HEK293 (cell line): Measurements from ENCODE around the gene C3orf20.
"Not testable (repeated sequence)": the region's sequence is repeated elsewhere in the genome, so short reads cannot be mapped to it uniquely, and the experiment has no call there.

Experiments used
- CTCF ChIA-PET: fragments of 350-600 bp; formaldehyde crosslinking; extraction: SDS; loops from one replicate; lab custom pipeline; 2021; ENCODE audit warnings: antibody characterized with exemption; lab: Yijun Ruan, JAX
- POLR2A ChIA-PET: fragments of 300-600 bp; formaldehyde crosslinking; extraction: SDS; loops from one replicate; lab custom pipeline; 2020; ENCODE audit warnings: antibody characterized with exemption, inconsistent platforms; lab: Yijun Ruan, JAX
- H3K27ac ChIP-seq: fragments of 200-500 bp; sonication (Bioruptor generic); 2 replicates; pipeline ENCODE4 v1.5.1; 2014; ENCODE audit warnings: low read depth, low read length, control low read depth, inconsistent platforms; ENCODE audit errors: extremely low read depth
- H3K36me3 ChIP-seq, 2 experiments: fragments of 200-500 bp in 1 of 2; sonication (Bioruptor generic) in 1 of 2; 1 replicate in 1 of 2; 2 replicates in 1 of 2; pipeline ENCODE4 v1.5.1; 2014 to 2017; ENCODE audit warnings: inconsistent platforms in 2 of 2, low read length in 2 of 2; ENCODE audit not compliant: control insufficient read depth in 2 of 2, insufficient read depth in 1 of 2
- H3K4me1 ChIP-seq: fragments of 200-500 bp; sonication (Bioruptor generic); 2 replicates; pipeline ENCODE4 v1.5.1; 2014; ENCODE audit warnings: mild to moderate bottlenecking, low read length, inconsistent platforms; ENCODE audit not compliant: control insufficient read depth, insufficient read depth
- H3K4me3 ChIP-seq: 2 replicates; pipeline ENCODE4 v1.5.1; 2011; ENCODE audit warnings: low read depth, mild to moderate bottlenecking, control low read depth, low read length, moderate library complexity
- H3K9me3 ChIP-seq: fragments of 200-500 bp; sonication (Bioruptor generic); 2 replicates; pipeline ENCODE4 v1.5.1; 2014; ENCODE audit warnings: low read depth, low read length, inconsistent platforms; ENCODE audit not compliant: control insufficient read depth, insufficient read depth
- HOXD13 ChIP-seq: sonication (generic); formaldehyde crosslinking; IDR thresholded peaks from 2 replicates; pipeline ENCODE4 v1.8.0; 2022; ENCODE audit warnings: missing genetic modification reagents, borderline replicate concordance
- KLF10 ChIP-seq: fragments of 450-650 bp; IDR thresholded peaks from 2 replicates; pipeline ENCODE4 v1.5.1; 2018; ENCODE audit warnings: missing biosample characterization, mild to moderate bottlenecking, missing genetic modification characterization
- KLF16 ChIP-seq: fragments of 450-650 bp; formaldehyde crosslinking; IDR thresholded peaks from 2 replicates; pipeline ENCODE4 v1.5.1; 2017; ENCODE audit warnings: missing biosample characterization, missing genetic modification characterization
- PRDM4 ChIP-seq: fragments of 450-650 bp; formaldehyde crosslinking; IDR thresholded peaks from 2 replicates; pipeline ENCODE4 v1.5.1; 2017; ENCODE audit warnings: missing biosample characterization, missing genetic modification characterization
- SCRT1 ChIP-seq: fragments of 450-650 bp; formaldehyde crosslinking; IDR thresholded peaks from 2 replicates; pipeline ENCODE4 v1.5.1; 2016; ENCODE audit warnings: missing biosample characterization, missing genetic modification characterization, borderline replicate concordance
- SP3 ChIP-seq: fragments of 450-650 bp; formaldehyde crosslinking; IDR thresholded peaks from 2 replicates; pipeline ENCODE4 v1.5.1; 2016; ENCODE audit warnings: missing biosample characterization, missing genetic modification characterization
- TRIM28 ChIP-seq: IDR thresholded peaks from 2 replicates; pipeline ENCODE4 v1.6.1; 2011; ENCODE audit warnings: low read length, control low read depth, borderline replicate concordance
- ZBTB7A ChIP-seq: fragments of 450-650 bp; formaldehyde crosslinking; IDR thresholded peaks from 2 replicates; pipeline ENCODE4 v1.5.1; 2016; ENCODE audit warnings: low read depth, missing biosample characterization, missing genetic modification characterization
- ZNF121 ChIP-seq: fragments of 450-650 bp; formaldehyde crosslinking; IDR thresholded peaks from 2 replicates; pipeline ENCODE4 v1.5.1; 2016; ENCODE audit warnings: missing biosample characterization, missing genetic modification characterization
- ZNF16 ChIP-seq: fragments of 450-650 bp; formaldehyde crosslinking; IDR thresholded peaks from 2 replicates; pipeline ENCODE4 v1.5.1; 2016; ENCODE audit warnings: low read depth, missing biosample characterization, missing genetic modification characterization
- ZNF2 ChIP-seq: fragments of 450-650 bp; formaldehyde crosslinking; IDR thresholded peaks from 2 replicates; pipeline ENCODE4 v1.5.1; 2016; ENCODE audit warnings: missing biosample characterization, missing genetic modification characterization
- ZNF214 ChIP-seq: fragments of 450-650 bp; formaldehyde crosslinking; IDR thresholded peaks from 2 replicates; pipeline ENCODE4 v1.5.1; 2017; ENCODE audit warnings: missing biosample characterization, mild to moderate bottlenecking, missing genetic modification characterization, borderline replicate concordance
- ZNF362 ChIP-seq: fragments of 450-650 bp; formaldehyde crosslinking; IDR thresholded peaks from 2 replicates; pipeline ENCODE4 v1.5.1; 2016; ENCODE audit warnings: missing biosample characterization, missing genetic modification characterization
- ZNF391 ChIP-seq: fragments of 450-650 bp; formaldehyde crosslinking; IDR thresholded peaks from 2 replicates; pipeline ENCODE4 v1.5.1; 2016; ENCODE audit warnings: low read depth, missing biosample characterization, missing genetic modification characterization, borderline replicate concordance
- ZNF398 ChIP-seq: fragments of 450-650 bp; formaldehyde crosslinking; IDR thresholded peaks from 2 replicates; pipeline ENCODE4 v1.5.1; 2017; ENCODE audit warnings: missing biosample characterization, missing genetic modification characterization
- ZNF501 ChIP-seq: fragments of 450-650 bp; formaldehyde crosslinking; IDR thresholded peaks from 2 replicates; pipeline ENCODE4 v1.5.1; 2016; ENCODE audit warnings: missing biosample characterization, missing genetic modification characterization
- ZNF514 ChIP-seq: fragments of 450-650 bp; formaldehyde crosslinking; IDR thresholded peaks from 2 replicates; pipeline ENCODE4 v1.5.1; 2016; ENCODE audit warnings: missing biosample characterization, missing genetic modification characterization
- ZNF548 ChIP-seq: fragments of 450-650 bp; formaldehyde crosslinking; IDR thresholded peaks from 2 replicates; pipeline ENCODE4 v1.5.1; 2016; ENCODE audit warnings: missing biosample characterization, missing genetic modification characterization
- ZNF549 ChIP-seq: fragments of 450-650 bp; IDR thresholded peaks from 2 replicates; pipeline ENCODE4 v1.5.1; 2018; ENCODE audit warnings: missing biosample characterization, missing genetic modification characterization, mild to moderate bottlenecking, inconsistent platforms, moderate library complexity
- ZNF596 ChIP-seq: fragments of 450-650 bp; IDR thresholded peaks from 2 replicates; pipeline ENCODE4 v1.5.0; 2018; ENCODE audit warnings: missing biosample characterization, mild to moderate bottlenecking, missing genetic modification characterization, moderate library complexity
- ZNF600 ChIP-seq: fragments of 450-650 bp; formaldehyde crosslinking; IDR thresholded peaks from 2 replicates; pipeline ENCODE4 v1.5.1; 2016; ENCODE audit warnings: missing biosample characterization, missing genetic modification characterization
- ZNF621 ChIP-seq: fragments of 450-650 bp; formaldehyde crosslinking; IDR thresholded peaks from 2 replicates; pipeline ENCODE4 v1.5.1; 2017; ENCODE audit warnings: missing biosample characterization, missing genetic modification characterization
- ZNF645 ChIP-seq: fragments of 450-650 bp; formaldehyde crosslinking; IDR thresholded peaks from 2 replicates; pipeline ENCODE4; 2016; ENCODE audit warnings: missing biosample characterization, missing genetic modification characterization
- ZNF670 ChIP-seq: fragments of 450-650 bp; formaldehyde crosslinking; IDR thresholded peaks from 2 replicates; pipeline ENCODE4 v1.5.1; 2016; ENCODE audit warnings: missing biosample characterization, missing genetic modification characterization, low read depth
- ZNF776 ChIP-seq: fragments of 450-650 bp; formaldehyde crosslinking; IDR thresholded peaks from 2 replicates; pipeline ENCODE4 v1.5.0; 2017; ENCODE audit warnings: missing biosample characterization, missing genetic modification characterization, borderline replicate concordance
- ZNF777 ChIP-seq: fragments of 450-650 bp; formaldehyde crosslinking; IDR thresholded peaks from 2 replicates; pipeline ENCODE4 v1.5.1; 2017; ENCODE audit warnings: missing biosample characterization, missing genetic modification characterization, borderline replicate concordance
- ZNF837 ChIP-seq: fragments of 450-650 bp; formaldehyde crosslinking; IDR thresholded peaks from 2 replicates; pipeline ENCODE4 v1.5.1; 2016; ENCODE audit warnings: missing biosample characterization, missing genetic modification characterization
- ZNF843 ChIP-seq: fragments of 450-650 bp; formaldehyde crosslinking; IDR thresholded peaks from 2 replicates; pipeline ENCODE4 v1.5.1; 2016; ENCODE audit warnings: missing biosample characterization, missing genetic modification characterization
- TF ChIP-seq, protein P1 (sequence below): fragments of 450-650 bp; formaldehyde crosslinking; IDR thresholded peaks from 2 replicates; pipeline ENCODE4 v1.5.1; 2016; ENCODE audit warnings: missing biosample characterization, missing genetic modification characterization

Gene C3orf20

DNA sequence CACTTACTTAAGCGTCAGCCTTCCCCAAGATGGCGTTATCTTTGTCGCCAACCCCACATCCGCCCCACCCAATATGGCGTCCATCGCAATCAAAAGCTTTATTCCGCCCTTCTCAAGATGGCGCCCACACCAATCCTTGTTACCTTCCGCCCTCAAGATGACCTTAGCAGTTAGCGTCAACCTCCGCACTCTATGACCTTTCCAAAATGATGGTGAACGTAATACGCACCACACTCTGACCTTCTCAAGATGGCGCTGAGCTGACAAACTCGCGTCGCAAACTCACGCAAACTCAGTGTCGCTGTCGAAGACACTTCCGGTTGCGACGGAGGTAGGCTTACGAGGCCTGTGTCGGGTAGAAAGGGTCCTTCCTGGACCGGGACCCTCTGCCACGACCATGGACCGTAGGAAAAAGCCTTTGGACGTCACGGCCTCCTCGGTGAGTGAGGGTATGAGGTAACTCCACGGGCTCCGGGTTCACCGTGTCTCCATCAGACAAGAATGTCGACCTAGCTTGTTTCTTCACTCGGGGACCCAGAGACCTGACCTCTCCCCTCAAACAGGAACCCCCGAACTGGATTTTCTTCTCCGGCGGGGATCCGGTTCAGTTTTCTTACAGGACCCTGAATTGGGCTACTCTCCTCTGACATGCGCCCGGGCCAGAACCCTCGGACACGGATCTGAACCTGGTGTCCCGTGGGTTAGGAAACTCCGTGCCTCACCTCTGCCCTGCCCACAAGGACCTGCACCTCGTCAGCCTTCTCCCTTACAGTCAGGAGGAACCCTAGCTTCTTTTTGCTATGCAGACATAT lies 23.3 kb upstream of the C3orf20 start, which contains the start of gene CCDC174 (continued):
- peak; percentile 77 for TF ChIP-seq ZNF843 (tag by site-specific recombination)
- no peak for TF ChIP-seq ZNF645 (tag by site-specific recombination)
- no peak for TF ChIP-seq ZNF776 (tag by site-specific recombination)
- TF ChIP-seq ZNF501 (tag by site-specific recombination) = peak; percentile 91
- no peak for TF ChIP-seq ZNF596 (tag by site-specific recombination)
- no peak for TF ChIP-seq ZNF837
- TF ChIP-seq PRDM4 (tag by site-specific recombination) = peak; percentile 49; the same call in 1 of the 2 replicates
- no peak for TF ChIP-seq ZNF549 (tag by site-specific recombination)
- TF ChIP-seq ZNF362 (tag by site-specific recombination) = no peak
- TF ChIP-seq TRIM28 = peak; percentile 87; the same call in 1 of the 2 replicates
- peak; percentile 81; the same call in 1 of the 2 replicates for TF ChIP-seq ZNF391 (tag by site-specific recombination)
- no peak for TF ChIP-seq ZNF214 (tag by site-specific recombination)
- 0 out of 2 replicates have a peak, but pooled peaks have one; percentile 73 for TF ChIP-seq ZBTB7A (tag by site-specific recombination)
- no peak for TF ChIP-seq SCRT1 (tag by site-specific recombination)
- peak; percentile 96 for TF ChIP-seq SP3 (tag by site-specific recombination)
- 0 out of 2 replicates have a peak, but pooled peaks have one; percentile 27 for TF ChIP-seq KLF16 (tag by site-specific recombination)
- TF ChIP-seq ZNF621 (tag by site-specific recombination) = no peak
- TF ChIP-seq ZNF514 (tag by site-specific recombination) = no peak
- no peak for TF ChIP-seq ZNF670 (tag by site-specific recombination)
- TF ChIP-seq ZNF121 (tag by site-specific recombination) = no peak
- no peak for TF ChIP-seq KLF10 (tag by site-specific recombination)
- no peak for TF ChIP-seq ZNF16 (tag by site-specific recombination)
- no peak for TF ChIP-seq HOXD13 (CRISPR knock-in tag)
- TF ChIP-seq ZNF548 (tag by site-specific recombination) = no peak
- peak; percentile 87 for TF ChIP-seq ZNF2 (tag by site-specific recombination)
- no peak for TF ChIP-seq ZNF777 (tag by site-specific recombination)
- TF ChIP-seq ZNF600 (tag by site-specific recombination) = no peak; the same call in 1 of the 2 replicates
- TF ChIP-seq ZNF398 (tag by site-specific recombination) = no peak
- TF ChIP-seq, protein P1, sequence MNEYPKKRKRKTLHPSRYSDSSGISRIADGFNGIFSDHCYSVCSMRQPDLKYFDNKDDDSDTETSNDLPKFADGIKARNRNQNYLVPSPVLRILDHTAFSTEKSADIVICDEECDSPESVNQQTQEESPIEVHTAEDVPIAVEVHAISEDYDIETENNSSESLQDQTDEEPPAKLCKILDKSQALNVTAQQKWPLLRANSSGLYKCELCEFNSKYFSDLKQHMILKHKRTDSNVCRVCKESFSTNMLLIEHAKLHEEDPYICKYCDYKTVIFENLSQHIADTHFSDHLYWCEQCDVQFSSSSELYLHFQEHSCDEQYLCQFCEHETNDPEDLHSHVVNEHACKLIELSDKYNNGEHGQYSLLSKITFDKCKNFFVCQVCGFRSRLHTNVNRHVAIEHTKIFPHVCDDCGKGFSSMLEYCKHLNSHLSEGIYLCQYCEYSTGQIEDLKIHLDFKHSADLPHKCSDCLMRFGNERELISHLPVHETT (tag by site-specific recombination) = peak; percentile 100
- TF ChIP-seq, all 188 proteins: peak for 55

DNA sequence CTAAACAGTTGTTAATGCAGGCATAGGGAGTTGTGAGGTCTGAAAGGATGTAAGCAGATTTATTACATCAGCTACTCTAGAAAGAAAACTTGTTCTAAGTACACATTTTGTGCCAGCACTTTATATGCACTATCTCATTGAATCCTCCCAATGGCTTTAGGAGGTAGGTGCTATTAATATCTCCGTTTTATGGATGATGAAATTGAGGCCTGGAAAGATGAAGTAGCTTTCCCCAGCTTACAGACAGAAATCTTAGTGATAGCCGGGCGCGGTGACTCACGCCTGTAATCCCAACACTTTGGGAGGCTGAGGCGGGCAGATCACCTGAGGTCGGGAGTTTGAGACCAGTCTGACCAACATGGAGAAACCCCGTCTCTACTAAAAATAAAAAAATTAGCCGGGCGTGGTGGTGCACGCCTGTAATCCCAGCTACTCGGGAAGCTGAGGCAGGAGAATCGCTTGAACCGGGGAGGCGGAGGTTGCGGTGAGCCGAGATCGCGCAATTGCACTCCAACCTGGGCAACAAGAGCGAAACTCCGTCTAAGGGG lies 22.5 kb upstream of the C3orf20 start:
- CTCF ChIA-PET = interaction anchor here (0.6 to 2.4 kb wide), 8 partner anchors 9 to 390 kb away, joined by 3 to 8 read pairs (median 4); no protein-coding TSS in a partner anchor
- not testable (repeated sequence) for H3K27ac ChIP-seq, H3K9me3 ChIP-seq, H3K4me1 ChIP-seq
- POLR2A ChIA-PET = interaction anchor here (0.8 to 1.5 kb wide), 3 partner anchors 9 to 474 kb away, joined by 3 to 4 read pairs (median 3); partner anchors contain the start of genes LSM3 and XPC
- H3K4me3 ChIP-seq = peak overlapping the region; percentile 93
- peaks cover 28 to 33% of the 10 kb centered on the region in 2 experiments for H3K36me3 ChIP-seq
